Measurements from ENCODE around the gene GPC5.

GRCh38 chr13:92488249-92488852, 1089.9 kb downstream of the GPC5 start:
- no peak for TF ChIP-seq CTCF (IDR thresholded peaks at IDR 0.05)
- no peak for TF ChIP-seq EZH2 (IDR thresholded peaks at IDR 0.05)
